Activated CD4-positive, alpha-beta T cell treated with anti-CD3 and anti-CD28 coated beads, Interleukin-2, amount 10 ng/mL, durations not matched to agents 7 days and 5 days (primary cell): Measurements from ENCODE around the gene DCC. TPM values are rescaled to one million over a fixed set of nuclear protein-coding genes. Genes with fewer than 3 reads are reported as not detected.

ENCODE experiments used
- CTCF ChIA-PET: fragments of 350-600 bp; sonication (Branson Sonifier 250); formaldehyde crosslinking; loops from one replicate; lab custom pipeline; 2021; ENCODE audit warnings: antibody characterized with exemption; lab: Charles Lee
- POLR2A ChIA-PET: fragments of 350-600 bp; sonication (Branson Sonifier 250); formaldehyde crosslinking; loops from one replicate; lab custom pipeline; 2021; ENCODE audit warnings: antibody characterized with exemption; lab: Charles Lee
- DNase-seq: peaks from one replicate; pipeline ENCODE4 v3.0.0-alpha.2; 2020
- H3K27ac Mint-ChIP-seq: one replicate; pipeline ENCODE4 v1.8.0; 2021; ENCODE audit warnings: mild to moderate bottlenecking, moderate library complexity, mixed read lengths
- H3K27me3 Mint-ChIP-seq: one replicate; pipeline ENCODE4 v1.8.0; 2021; ENCODE audit warnings: mixed read lengths
- H3K36me3 Mint-ChIP-seq: one replicate; pipeline ENCODE4 v1.8.0; 2021; ENCODE audit warnings: low read depth, mixed read lengths
- H3K4me1 Mint-ChIP-seq: one replicate; pipeline ENCODE4 v1.8.0; 2021; ENCODE audit warnings: mixed read lengths
- H3K4me3 Mint-ChIP-seq: one replicate; pipeline ENCODE4 v1.8.0; 2021; ENCODE audit warnings: mild to moderate bottlenecking, moderate library complexity, mixed read lengths
- H3K9me3 Mint-ChIP-seq: one replicate; pipeline ENCODE4 v1.8.0; 2021; ENCODE audit warnings: mixed read lengths
- total RNA-seq, 2 experiments: library from RNA; stranded (reverse); gene quantifications; one replicate each; pipeline ENCODE4 v1.2.3, GENCODE V29; 2021

DCC gene
- total RNA-seq, 2 experiments from 2014 or later = not detected

DNA sequence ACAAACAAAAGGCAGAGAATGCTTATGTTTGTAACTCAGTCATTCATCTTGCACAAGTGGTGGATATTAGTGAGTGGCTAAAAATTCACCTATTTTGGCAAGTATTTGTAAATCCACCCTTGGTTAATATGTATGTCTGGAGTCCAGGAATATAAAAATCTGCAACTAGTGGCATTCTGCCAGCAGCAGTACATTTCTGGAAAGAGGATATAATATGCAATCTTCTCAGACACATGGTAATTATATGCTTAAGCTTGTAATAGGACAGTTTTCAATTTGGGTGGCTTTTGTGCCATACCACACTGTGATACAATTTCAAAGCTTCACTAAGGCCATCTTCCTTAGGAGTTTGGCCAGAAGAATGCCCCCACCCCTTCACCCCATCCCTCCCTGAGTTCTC, 1191.2 kb downstream of the DCC start:
- ChIA-PET CTCF (no interaction called here), POLR2A (no interaction called here)
- Mint-ChIP-seq H3K9me3 (no peaks in the 10 kb centered on the region), H3K27ac (no peak overlapping the region), H3K36me3 (no peaks in the 10 kb centered on the region), H3K4me1 (no peaks in the 10 kb centered on the region), H3K4me3 (no peak overlapping the region), H3K27me3 (no peaks in the 10 kb centered on the region)
- no peak for DNase-seq

DNA sequence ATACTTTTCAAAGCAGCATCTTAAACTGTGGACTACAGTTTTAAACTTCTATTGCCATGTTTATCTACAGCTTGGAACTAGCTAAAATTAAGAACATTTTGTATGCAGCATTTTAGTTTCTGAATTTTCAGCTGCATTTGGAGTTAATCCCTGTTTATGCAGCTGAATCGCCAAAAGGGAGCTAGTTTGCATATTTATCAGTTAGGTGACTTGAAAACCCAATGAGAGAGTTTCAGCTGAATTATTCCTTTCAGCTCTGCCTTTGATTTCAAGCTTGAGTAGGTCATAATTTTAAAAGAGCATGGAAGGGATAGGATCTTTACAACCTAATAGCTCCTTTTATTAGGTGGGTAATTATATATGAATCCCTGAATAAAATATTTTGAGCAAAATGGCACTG, 1191.9 kb downstream of the DCC start:
- ChIA-PET POLR2A (no interaction called here), CTCF (no interaction called here)
- H3K27ac Mint-ChIP-seq = no peak overlapping the region
- no peaks in the 10 kb centered on the region for H3K9me3 Mint-ChIP-seq
- no peaks in the 10 kb centered on the region for H3K36me3 Mint-ChIP-seq
- H3K27me3 Mint-ChIP-seq = no peaks in the 10 kb centered on the region
- no peaks in the 10 kb centered on the region for H3K4me1 Mint-ChIP-seq
- no peak overlapping the region for H3K4me3 Mint-ChIP-seq
- DNase-seq = no peak

DNA sequence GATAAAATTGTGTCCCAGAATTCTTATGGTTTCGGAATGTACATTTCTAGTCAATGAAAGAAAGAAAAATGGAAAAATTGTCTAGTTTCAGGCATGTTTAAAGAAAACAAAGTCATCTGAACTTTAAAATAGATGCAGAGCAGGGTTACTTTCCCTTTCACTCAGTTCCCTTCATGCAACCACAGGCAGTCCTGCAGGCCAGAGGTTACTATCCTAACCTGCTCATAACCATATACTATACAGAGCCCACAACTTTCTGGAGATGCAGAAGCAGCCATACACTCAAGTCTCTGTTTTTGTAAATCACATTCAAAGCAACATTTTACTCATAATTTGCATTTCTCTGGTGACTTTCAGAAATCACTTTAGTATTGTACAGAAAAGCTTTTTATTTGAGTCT, 1194.2 kb downstream of the DCC start:
- no peaks in the 10 kb centered on the region for H3K36me3 Mint-ChIP-seq
- no peaks in the 10 kb centered on the region for H3K9me3 Mint-ChIP-seq
- ChIA-PET POLR2A (no interaction called here), CTCF (no interaction called here)
- H3K27me3 Mint-ChIP-seq = no peaks in the 10 kb centered on the region
- no peak overlapping the region for H3K4me3 Mint-ChIP-seq
- H3K27ac Mint-ChIP-seq = no peak overlapping the region
- DNase-seq = no peak
- H3K4me1 Mint-ChIP-seq = no peaks in the 10 kb centered on the region

DNA sequence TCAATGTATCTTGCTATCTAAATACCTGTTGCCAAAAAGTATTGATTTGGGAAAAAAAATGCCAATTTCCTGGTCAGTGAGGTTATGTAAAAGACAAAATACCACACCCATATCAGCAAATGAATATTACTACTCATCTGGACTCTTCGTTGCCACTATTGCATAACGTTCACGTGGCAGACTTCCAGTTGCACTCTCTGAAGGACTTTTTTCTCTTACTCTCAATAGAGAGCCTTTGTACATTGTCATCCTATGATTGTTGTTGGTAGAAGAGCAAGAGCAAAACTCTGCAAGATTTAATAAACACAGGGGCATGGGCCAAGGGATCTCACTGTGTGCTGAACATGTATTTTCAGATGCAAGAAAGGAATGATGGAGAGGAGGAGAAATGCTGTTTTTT, 1194.7 kb downstream of the DCC start:
- POLR2A ChIA-PET = no interaction called here
- H3K9me3 Mint-ChIP-seq = no peaks in the 10 kb centered on the region
- CTCF ChIA-PET = no interaction called here

DNA sequence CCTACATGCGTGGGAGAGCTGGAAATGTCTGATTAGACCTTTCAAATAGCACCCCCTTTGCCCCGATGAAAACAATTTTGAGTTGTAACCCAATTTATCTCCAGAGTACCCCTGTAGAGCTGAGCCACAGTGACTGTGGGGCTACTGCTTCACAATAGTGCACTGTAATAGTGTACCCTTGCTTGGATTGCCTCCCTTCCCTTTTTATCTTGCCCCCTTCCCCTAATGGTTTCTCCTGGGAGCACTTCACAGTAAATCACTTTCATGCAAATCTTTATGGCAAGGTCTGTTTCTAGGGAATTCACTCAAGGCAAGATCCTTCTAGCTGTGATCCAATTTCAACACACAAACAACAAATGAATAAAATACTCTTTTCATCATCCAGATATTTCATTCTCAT, 1196.9 kb downstream of the DCC start:
- Mint-ChIP-seq H3K36me3 (no peaks in the 10 kb centered on the region), H3K4me1 (no peaks in the 10 kb centered on the region), H3K27me3 (no peaks in the 10 kb centered on the region), H3K27ac (no peak overlapping the region), H3K9me3 (no peaks in the 10 kb centered on the region), H3K4me3 (no peak overlapping the region)
- DNase-seq = no peak
- ChIA-PET POLR2A (no interaction called here), CTCF (no interaction called here)

More for the DNA sequence above, 1194.7 kb downstream of the DCC start:
- no peaks in the 10 kb centered on the region for H3K36me3 Mint-ChIP-seq
- H3K27me3 Mint-ChIP-seq = no peaks in the 10 kb centered on the region
- no peak overlapping the region for H3K27ac Mint-ChIP-seq
- no peak for DNase-seq
- no peaks in the 10 kb centered on the region for H3K4me1 Mint-ChIP-seq
- no peak overlapping the region for H3K4me3 Mint-ChIP-seq

DNA sequence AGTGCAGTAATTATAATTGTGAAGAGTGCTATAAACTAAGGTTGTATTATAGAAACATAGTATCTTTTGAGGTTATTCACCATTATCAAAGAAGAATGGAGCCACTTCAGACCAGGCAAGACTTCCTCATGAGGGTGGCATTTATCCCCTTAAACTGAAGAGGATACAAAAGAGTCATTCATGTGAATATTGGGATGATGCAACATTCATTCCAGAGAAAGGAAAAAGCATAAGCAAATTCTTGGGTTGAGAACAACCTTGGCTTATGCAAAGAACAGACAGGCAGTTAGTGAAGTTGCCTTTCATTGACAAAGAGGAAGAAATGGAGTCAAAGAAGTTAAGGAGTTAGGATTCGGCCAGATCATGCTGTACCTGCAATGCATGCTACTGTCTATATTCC, 1201.9 kb downstream of the DCC start:
- CTCF ChIA-PET = no interaction called here
- Mint-ChIP-seq H3K36me3 (no peaks in the 10 kb centered on the region), H3K27me3 (no peaks in the 10 kb centered on the region), H3K27ac (no peak overlapping the region), H3K4me1 (no peaks in the 10 kb centered on the region), H3K9me3 (no peaks in the 10 kb centered on the region), H3K4me3 (no peak overlapping the region)
- POLR2A ChIA-PET = no interaction called here
- no peak for DNase-seq

DNA sequence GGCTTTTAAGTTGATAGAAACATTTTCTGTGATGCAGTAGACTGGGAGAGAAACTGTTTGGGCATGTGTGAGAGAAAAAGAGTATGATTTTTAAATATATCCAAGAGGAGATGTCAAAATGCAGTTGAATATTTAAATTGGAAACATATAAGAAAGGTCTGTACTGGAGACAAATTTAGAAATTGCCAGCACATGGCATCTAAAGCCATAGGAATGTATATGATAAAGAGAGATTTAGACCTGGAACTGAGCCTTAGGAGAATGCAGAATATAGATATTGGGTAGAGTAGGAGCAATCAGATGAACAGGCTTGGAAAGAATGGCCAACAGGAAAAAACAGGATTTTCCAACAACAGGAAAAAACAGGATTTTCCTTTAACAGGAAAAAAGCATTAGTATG, 1203.7 kb downstream of the DCC start:
- no peak for DNase-seq
- Mint-ChIP-seq H3K4me3 (no peak overlapping the region), H3K36me3 (no peaks in the 10 kb centered on the region), H3K4me1 (no peaks in the 10 kb centered on the region), H3K27me3 (no peaks in the 10 kb centered on the region), H3K27ac (no peak overlapping the region), H3K9me3 (no peaks in the 10 kb centered on the region)
- ChIA-PET CTCF (no interaction called here), POLR2A (no interaction called here)

DNA sequence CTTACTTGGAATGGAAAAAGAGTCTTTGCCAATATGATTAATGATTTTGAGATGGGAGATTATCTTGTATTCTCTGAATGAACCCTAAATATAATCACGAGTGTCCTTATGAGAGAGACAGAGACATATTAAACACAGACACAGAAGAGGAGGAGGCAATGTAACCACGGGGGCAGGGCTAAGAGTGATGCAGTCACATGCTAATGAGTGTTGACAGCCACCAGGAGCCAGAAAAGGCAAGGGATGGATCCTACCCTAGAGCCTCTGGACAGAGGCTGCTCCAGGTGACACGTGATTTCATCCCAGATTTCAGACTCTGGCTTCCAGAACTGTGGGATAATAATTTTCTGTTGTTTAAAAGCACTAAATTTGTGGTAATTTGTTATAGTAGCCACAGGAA, 1204.9 kb downstream of the DCC start:
- Mint-ChIP-seq H3K27me3 (no peaks in the 10 kb centered on the region), H3K36me3 (no peaks in the 10 kb centered on the region), H3K4me3 (no peak overlapping the region), H3K4me1 (no peaks in the 10 kb centered on the region), H3K9me3 (no peaks in the 10 kb centered on the region), H3K27ac (no peak overlapping the region)
- POLR2A ChIA-PET = no interaction called here
- CTCF ChIA-PET = no interaction called here
- no peak for DNase-seq

DNA sequence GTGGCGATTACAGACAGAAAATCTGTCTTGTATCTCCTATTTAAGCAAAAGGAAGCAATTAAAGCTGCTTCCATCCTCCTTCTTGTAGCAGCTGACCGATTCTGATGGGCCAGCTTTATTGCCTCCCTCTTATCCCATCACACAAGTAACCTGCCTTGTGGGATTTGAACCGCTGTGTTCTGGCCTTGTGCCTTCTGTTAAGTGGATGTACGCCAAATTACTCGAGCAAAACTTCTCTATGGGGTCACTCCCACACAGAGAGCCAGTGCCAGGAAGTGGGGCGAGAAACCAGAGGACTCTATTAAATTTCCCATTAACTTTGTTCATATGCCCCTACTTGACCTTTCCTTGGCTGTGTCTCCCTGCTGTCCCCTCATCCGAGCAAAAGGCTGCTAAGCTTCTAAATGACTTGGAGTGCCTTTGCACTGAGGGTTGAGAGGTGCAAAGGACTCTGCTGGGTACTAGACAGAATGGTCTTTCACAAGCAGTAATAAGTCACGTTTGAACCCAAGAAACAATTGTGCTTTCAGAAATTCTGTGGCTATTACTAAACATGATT, 1212.0 kb downstream of the DCC start:
- Mint-ChIP-seq H3K4me3 (no peak overlapping the region), H3K36me3 (no peaks in the 10 kb centered on the region), H3K27me3 (no peaks in the 10 kb centered on the region), H3K9me3 (no peaks in the 10 kb centered on the region), H3K27ac (no peak overlapping the region), H3K4me1 (no peaks in the 10 kb centered on the region)
- POLR2A ChIA-PET = no interaction called here
- DNase-seq = no peak
- CTCF ChIA-PET = no interaction called here

DNA sequence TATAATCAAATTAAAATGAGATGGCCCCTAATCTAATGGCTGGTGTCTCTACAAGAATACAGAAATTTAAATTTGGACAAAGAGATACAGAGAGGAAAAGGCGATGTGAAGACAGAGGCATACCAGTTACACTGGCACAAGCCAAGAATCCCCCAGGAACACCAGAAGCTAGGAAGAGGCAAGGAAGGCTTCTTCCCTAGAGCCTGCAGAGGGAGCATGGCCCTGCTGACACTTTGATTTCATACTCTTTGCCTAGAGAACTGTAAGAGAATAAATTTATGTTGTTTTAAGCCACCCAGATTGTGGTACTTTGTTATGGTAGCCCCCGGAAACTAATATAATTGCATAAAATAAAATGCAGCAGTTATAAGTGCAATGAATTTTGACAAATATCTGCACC, 1213.0 kb downstream of the DCC start:
- Mint-ChIP-seq H3K4me1 (no peaks in the 10 kb centered on the region), H3K27ac (no peak overlapping the region), H3K9me3 (no peaks in the 10 kb centered on the region), H3K4me3 (no peak overlapping the region), H3K36me3 (no peaks in the 10 kb centered on the region), H3K27me3 (no peaks in the 10 kb centered on the region)
- ChIA-PET CTCF (interaction anchor here (0.5 kb wide), 1 partner anchor 194 kb away, joined by 4 read pairs; no protein-coding TSS in a partner anchor), POLR2A (interaction anchor here (0.6 kb wide), 1 partner anchor 1413 kb away, joined by 4 read pairs; no protein-coding TSS in a partner anchor)
- DNase-seq = no peak

DNA sequence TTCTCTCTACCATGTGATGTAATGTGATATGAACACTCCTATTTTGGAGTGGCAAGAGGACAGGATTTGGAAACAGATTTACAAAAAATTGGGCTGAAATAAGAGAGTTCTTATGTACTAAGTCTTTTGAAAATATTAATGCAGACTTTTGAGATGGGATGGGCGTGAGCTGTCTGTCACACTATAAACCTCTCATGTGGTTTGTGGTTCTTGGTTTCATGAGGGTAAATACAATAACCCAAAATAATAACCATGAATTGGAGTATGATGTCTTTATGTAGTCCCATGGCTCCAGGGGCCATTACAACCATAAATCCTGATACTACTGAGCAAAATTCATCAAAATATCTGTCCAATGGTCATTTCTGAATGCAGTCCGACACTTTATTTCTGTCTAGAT, 1216.5 kb downstream of the DCC start:
- peaks cover 4% of the 10 kb centered on the region for H3K9me3 Mint-ChIP-seq
- no peak overlapping the region for H3K27ac Mint-ChIP-seq
- no peak overlapping the region for H3K4me3 Mint-ChIP-seq
- no peaks in the 10 kb centered on the region for H3K36me3 Mint-ChIP-seq
- ChIA-PET CTCF (no interaction called here), POLR2A (no interaction called here)
- no peaks in the 10 kb centered on the region for H3K27me3 Mint-ChIP-seq
- DNase-seq = no peak
- H3K4me1 Mint-ChIP-seq = no peaks in the 10 kb centered on the region

DNA sequence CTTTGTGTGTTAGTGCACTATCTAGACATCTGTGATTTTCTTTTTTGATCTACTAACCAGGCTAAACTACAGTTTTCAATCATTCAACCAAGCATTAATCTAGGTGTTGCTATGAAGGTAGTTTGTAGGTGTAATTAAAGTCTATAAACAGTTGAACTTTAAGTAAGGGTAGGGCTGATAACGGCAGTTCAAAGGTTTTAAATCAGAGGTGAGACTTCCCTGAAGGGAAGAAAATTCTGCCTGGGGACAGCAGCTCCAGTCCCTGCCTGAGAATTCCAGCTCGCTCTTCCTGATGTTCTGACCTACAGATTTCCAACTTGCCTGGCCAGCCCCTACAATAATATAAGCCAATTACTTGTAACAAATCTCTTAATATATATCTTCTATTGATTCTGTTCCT, 1220.5 kb downstream of the DCC start:
- no peaks in the 10 kb centered on the region for H3K4me1 Mint-ChIP-seq
- ChIA-PET POLR2A (no interaction called here), CTCF (no interaction called here)
- no peak overlapping the region for H3K27ac Mint-ChIP-seq
- peaks cover 4% of the 10 kb centered on the region for H3K9me3 Mint-ChIP-seq
- DNase-seq = no peak
- no peak overlapping the region for H3K4me3 Mint-ChIP-seq
- no peaks in the 10 kb centered on the region for H3K27me3 Mint-ChIP-seq
- no peaks in the 10 kb centered on the region for H3K36me3 Mint-ChIP-seq

DNA sequence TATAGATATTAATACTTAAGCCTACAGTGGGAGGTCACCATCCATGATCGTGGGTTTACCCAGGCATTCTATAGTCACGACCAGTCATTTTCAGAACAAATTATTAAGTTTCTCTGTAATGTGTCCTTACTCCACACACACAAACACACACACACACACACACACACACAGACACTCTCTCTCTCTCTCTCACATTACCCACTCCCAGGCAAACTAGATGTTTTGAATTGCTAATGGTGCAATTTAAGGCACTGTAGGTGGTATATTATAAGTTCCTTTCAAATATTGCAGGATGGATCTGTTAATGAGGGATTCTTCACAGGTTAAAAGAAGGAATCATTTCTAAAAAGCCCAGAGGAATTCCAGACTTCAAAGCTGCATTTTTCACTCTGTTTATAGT, 1226.6 kb downstream of the DCC start:
- no peaks in the 10 kb centered on the region for H3K4me1 Mint-ChIP-seq
- ChIA-PET CTCF (no interaction called here), POLR2A (no interaction called here)
- no peaks in the 10 kb centered on the region for H3K36me3 Mint-ChIP-seq
- H3K4me3 Mint-ChIP-seq = no peak overlapping the region
- no peaks in the 10 kb centered on the region for H3K9me3 Mint-ChIP-seq
- no peak overlapping the region for H3K27ac Mint-ChIP-seq
- DNase-seq = no peak
- H3K27me3 Mint-ChIP-seq = no peaks in the 10 kb centered on the region

DNA sequence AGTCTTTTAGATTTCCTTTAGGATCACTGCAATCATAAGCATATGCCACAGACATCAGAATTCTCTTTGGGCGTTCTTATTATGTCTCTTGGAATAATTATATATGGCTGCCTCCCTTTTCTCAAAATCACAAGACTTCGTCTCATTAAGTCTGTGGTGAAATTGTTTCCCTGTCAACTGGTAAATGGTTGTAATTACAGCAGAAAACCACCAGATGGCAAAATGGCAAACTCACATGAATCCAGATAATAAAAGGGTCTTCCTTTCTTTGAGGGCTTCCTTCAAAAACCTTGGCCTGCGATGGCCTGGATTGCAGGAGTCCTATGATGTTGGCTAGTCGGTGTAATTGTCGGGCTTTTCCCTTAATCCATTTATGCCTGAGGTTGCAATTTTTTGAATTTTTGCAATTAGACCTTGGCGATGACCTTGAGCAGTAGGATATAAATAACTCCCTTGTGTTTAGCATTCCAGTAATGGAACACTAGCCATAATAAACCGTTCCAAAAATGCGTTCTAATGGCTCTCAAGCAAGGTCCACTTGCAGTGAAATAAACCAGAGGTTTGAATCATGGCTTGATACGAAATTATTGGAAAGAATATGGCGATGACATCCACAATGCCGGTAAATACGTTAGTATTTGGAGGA, 1228.1 kb downstream of the DCC start:
- peak; percentile 6 for DNase-seq
- CTCF ChIA-PET = no interaction called here
- POLR2A ChIA-PET = no interaction called here
- Mint-ChIP-seq H3K36me3 (no peaks in the 10 kb centered on the region), H3K27me3 (no peaks in the 10 kb centered on the region), H3K4me1 (no peaks in the 10 kb centered on the region), H3K9me3 (no peaks in the 10 kb centered on the region), H3K4me3 (no peak overlapping the region), H3K27ac (no peak overlapping the region)
